ENCODE results near the gene UST. TPM values are rescaled to one million over a fixed set of nuclear protein-coding genes. Genes with fewer than 3 reads are reported as not detected.

The UST gene
- total RNA-seq, 2 donors from 2014 or later: 1.1 to 2.7 TPM

- no peak for TF ChIP-seq CTCF (IDR thresholded peaks at IDR 0.05)
- intact Hi-C loops (cut with DNase I): no loop called here
- Histone ChIP-seq H3K9ac (ENCODE audit: low read depth in 2 of 2, low read length in 2 of 2) (no peak overlapping the region), H3K9me3 (no peaks in the 10 kb centered on the region), H3K27me3 (no peaks in the 10 kb centered on the region), H3K36me3 (no peaks in the 10 kb centered on the region), H3K4me1 (no peaks in the 10 kb centered on the region), H3K4me3 (no peak overlapping the region), H3K27ac (no peak overlapping the region)
- DNase-seq: no peak
Observed at GRCh38 chr6:148825492-148825891, 78.7 kb downstream of the UST start.

- intact Hi-C loops (cut with DNase I): no loop called here
- no peak for TF ChIP-seq CTCF (IDR thresholded peaks at IDR 0.05)
- H3K27ac ChIP-seq: no peak overlapping the region
- no peak overlapping the region for H3K9ac ChIP-seq (ENCODE audit: low read depth in 2 of 2, low read length in 2 of 2)
- no peak overlapping the region for H3K4me3 ChIP-seq
- no peaks in the 10 kb centered on the region for H3K4me1 ChIP-seq
- no peaks in the 10 kb centered on the region for H3K36me3 ChIP-seq
- no peaks in the 10 kb centered on the region for H3K9me3 ChIP-seq
- no peaks in the 10 kb centered on the region for H3K27me3 ChIP-seq
- DNase-seq: no peak
Observed at GRCh38 chr6:148827416-148828045, 80.7 kb downstream of the UST start.

DNA sequence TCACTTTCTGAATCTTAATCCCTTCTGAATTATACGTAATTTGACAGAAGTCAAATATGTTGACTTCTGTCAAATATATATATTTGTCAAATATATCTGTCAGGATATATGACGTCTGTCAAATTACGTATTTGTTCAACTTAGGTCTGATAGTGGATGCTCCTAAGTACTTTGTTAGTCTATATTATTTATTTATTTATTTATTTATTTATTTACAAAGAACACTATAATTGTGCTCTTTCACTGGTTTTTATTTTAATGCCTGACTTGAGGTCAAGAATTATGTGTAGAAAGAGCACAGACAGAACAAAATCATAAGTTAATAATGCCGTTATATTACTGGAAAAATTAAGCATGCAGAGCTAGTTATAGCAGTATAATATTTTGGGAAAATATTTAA, 81.2 kb downstream of the UST start:
- TF ChIP-seq CTCF (IDR thresholded peaks at IDR 0.05): no peak
- Histone ChIP-seq H3K27me3 (no peaks in the 10 kb centered on the region), H3K36me3 (no peaks in the 10 kb centered on the region), H3K4me1 (no peaks in the 10 kb centered on the region), H3K4me3 (no peak overlapping the region), H3K9ac (ENCODE audit: low read depth in 2 of 2, low read length in 2 of 2) (no peak overlapping the region), H3K27ac (no peak overlapping the region), H3K9me3 (no peaks in the 10 kb centered on the region)
- no peak for DNase-seq
- intact Hi-C loops (cut with DNase I): no loop called here

- no peak for DNase-seq
- H3K4me3 ChIP-seq: no peak overlapping the region
- intact Hi-C loops (cut with DNase I): no loop called here
- H3K36me3 ChIP-seq: no peaks in the 10 kb centered on the region
- TF ChIP-seq CTCF (IDR thresholded peaks at IDR 0.05): no peak
- no peaks in the 10 kb centered on the region for H3K9me3 ChIP-seq
- H3K4me1 ChIP-seq: no peaks in the 10 kb centered on the region
- no peaks in the 10 kb centered on the region for H3K27me3 ChIP-seq
- H3K27ac ChIP-seq: no peak overlapping the region
- H3K9ac ChIP-seq (ENCODE audit: low read depth in 2 of 2, low read length in 2 of 2): no peak overlapping the region
Observed at GRCh38 chr6:148829415-148830101, 82.7 kb downstream of the UST start.

DNA sequence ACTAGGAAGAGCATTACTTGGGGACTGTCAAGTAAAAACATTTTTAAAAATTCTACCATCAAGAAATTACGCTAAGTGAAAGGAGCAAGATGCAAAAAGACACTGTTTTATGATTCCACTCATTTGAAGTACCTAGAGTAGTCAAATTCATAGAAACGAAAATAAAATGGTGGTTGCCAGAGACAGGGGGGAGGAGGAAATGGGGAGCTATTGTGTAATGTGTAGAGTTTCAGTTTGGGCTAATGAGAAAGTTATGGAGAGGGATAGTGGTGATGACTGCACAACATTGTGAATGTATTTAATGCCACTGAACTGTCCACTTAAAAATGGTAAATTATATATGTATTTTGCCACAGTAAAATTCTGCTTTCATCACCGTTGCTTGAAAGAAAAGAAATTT, 83.8 kb downstream of the UST start:
- H3K9ac ChIP-seq (ENCODE audit: low read depth in 2 of 2, low read length in 2 of 2): no peak overlapping the region
- no peaks in the 10 kb centered on the region for H3K36me3 ChIP-seq
- H3K27ac ChIP-seq: no peak overlapping the region
- H3K4me3 ChIP-seq: no peak overlapping the region
- H3K4me1 ChIP-seq: no peaks in the 10 kb centered on the region
- TF ChIP-seq CTCF (IDR thresholded peaks at IDR 0.05): no peak
- no peaks in the 10 kb centered on the region for H3K27me3 ChIP-seq
- intact Hi-C loops (cut with DNase I): no loop called here
- no peaks in the 10 kb centered on the region for H3K9me3 ChIP-seq
- DNase-seq: no peak
